ENCODE results near the gene TTYH3. TPM values are rescaled to one million over a fixed set of nuclear protein-coding genes. Genes with fewer than 3 reads are reported as not detected.
A peak's percentile ranks its signal among the peaks of the same experiment; 100 is the strongest.
"Not testable (repeated sequence)": the region's sequence is repeated elsewhere in the genome, so short reads cannot be mapped to it uniquely, and the experiment has no call there.

Gene TTYH3
- polyA plus RNA-seq, 1 experiment = 55.7 TPM

- POLR2A ChIA-PET = no interaction called here
- CTCF ChIA-PET = interaction anchor here (0.6 to 1.3 kb wide), 11 partner anchors 9 to 647 kb away, joined by 3 to 5 read pairs (median 3); partner anchors contain the start of gene BRAT1
- Histone ChIP-seq H3K27me3 (ENCODE audit: control insufficient read depth, insufficient read depth, low read length) (no peaks in the 10 kb centered on the region), H3K36me3 (ENCODE audit: control insufficient read depth, insufficient read depth, low read length) (peaks cover 3% of the 10 kb centered on the region), H3K4me3 (ENCODE audit: low read depth, low read length) (no peak overlapping the region)
- no peak for TF ChIP-seq CTCF (IDR thresholded peaks at IDR 0.05; ENCODE audit: insufficient read depth, low read depth, low read length)
- no peak for DNase-seq (ENCODE audit: low read depth)
Measured at GRCh38 chr7:2607923-2608904, 23.6 kb upstream of the TTYH3 start.

GRCh38 chr7:2608921-2609411, 22.8 kb upstream of the TTYH3 start:
- TF ChIP-seq CTCF (IDR thresholded peaks at IDR 0.05; ENCODE audit: insufficient read depth, low read depth, low read length) = peak; percentile 44; the same call in 1 of the 2 replicates
- no peak for DNase-seq (ENCODE audit: low read depth)
- no peaks in the 10 kb centered on the region for H3K27me3 ChIP-seq (ENCODE audit: control insufficient read depth, insufficient read depth, low read length)
- H3K4me3 ChIP-seq (ENCODE audit: low read depth, low read length) = no peak overlapping the region
- ChIA-PET POLR2A (no interaction called here), CTCF (interaction anchor here (0.6 to 1.3 kb wide), 9 partner anchors 9 to 648 kb away, joined by 3 to 5 read pairs (median 3); partner anchors contain the start of gene BRAT1)
- H3K36me3 ChIP-seq (ENCODE audit: control insufficient read depth, insufficient read depth, low read length) = peaks cover 2% of the 10 kb centered on the region

GRCh38 chr7:2609646-2610045, 22.1 kb upstream of the TTYH3 start:
- CTCF ChIA-PET = interaction anchor here (1.3 kb wide), 2 partner anchors 10 to 54 kb away, joined by 3 to 4 read pairs; partner anchors contain the start of gene BRAT1
- H3K4me3 ChIP-seq (ENCODE audit: low read depth, low read length); H3K36me3 ChIP-seq (ENCODE audit: control insufficient read depth, insufficient read depth, low read length); H3K27me3 ChIP-seq (ENCODE audit: control insufficient read depth, insufficient read depth, low read length); DNase-seq (ENCODE audit: low read depth); POLR2A ChIA-PET: not testable (repeated sequence)

GRCh38 chr7:2610466-2610865, 21.3 kb upstream of the TTYH3 start:
- no peak for TF ChIP-seq CTCF (IDR thresholded peaks at IDR 0.05; ENCODE audit: insufficient read depth, low read depth, low read length)
- DNase-seq (ENCODE audit: low read depth) = no peak
- ChIA-PET POLR2A (no interaction called here), CTCF (no interaction called here)
- peaks cover 2% of the 10 kb centered on the region for H3K36me3 ChIP-seq (ENCODE audit: control insufficient read depth, insufficient read depth, low read length)
- H3K4me3 ChIP-seq (ENCODE audit: low read depth, low read length) = no peak overlapping the region
- no peaks in the 10 kb centered on the region for H3K27me3 ChIP-seq (ENCODE audit: control insufficient read depth, insufficient read depth, low read length)

GRCh38 chr7:2610898-2611297, 20.9 kb upstream of the TTYH3 start:
- H3K4me3 ChIP-seq (ENCODE audit: low read depth, low read length) = no peak overlapping the region
- ChIA-PET POLR2A (no interaction called here), CTCF (interaction anchor here (0.6 kb wide), 1 partner anchor 105 kb away, joined by 3 read pairs; no protein-coding TSS in a partner anchor)
- H3K27me3 ChIP-seq (ENCODE audit: control insufficient read depth, insufficient read depth, low read length) = no peaks in the 10 kb centered on the region
- no peak for TF ChIP-seq CTCF (IDR thresholded peaks at IDR 0.05; ENCODE audit: insufficient read depth, low read depth, low read length)
- H3K36me3 ChIP-seq (ENCODE audit: control insufficient read depth, insufficient read depth, low read length) = peaks cover 2% of the 10 kb centered on the region
- DNase-seq (ENCODE audit: low read depth) = no peak
